ENCODE data around the gene ATF7. TPM values are rescaled to one million over a fixed set of nuclear protein-coding genes. Genes with fewer than 3 reads are reported as not detected.

ATF7 gene
- total and polyA plus RNA-seq, 2 experiments from 2014 or later, result 9.1 to 13.8 TPM

DNA sequence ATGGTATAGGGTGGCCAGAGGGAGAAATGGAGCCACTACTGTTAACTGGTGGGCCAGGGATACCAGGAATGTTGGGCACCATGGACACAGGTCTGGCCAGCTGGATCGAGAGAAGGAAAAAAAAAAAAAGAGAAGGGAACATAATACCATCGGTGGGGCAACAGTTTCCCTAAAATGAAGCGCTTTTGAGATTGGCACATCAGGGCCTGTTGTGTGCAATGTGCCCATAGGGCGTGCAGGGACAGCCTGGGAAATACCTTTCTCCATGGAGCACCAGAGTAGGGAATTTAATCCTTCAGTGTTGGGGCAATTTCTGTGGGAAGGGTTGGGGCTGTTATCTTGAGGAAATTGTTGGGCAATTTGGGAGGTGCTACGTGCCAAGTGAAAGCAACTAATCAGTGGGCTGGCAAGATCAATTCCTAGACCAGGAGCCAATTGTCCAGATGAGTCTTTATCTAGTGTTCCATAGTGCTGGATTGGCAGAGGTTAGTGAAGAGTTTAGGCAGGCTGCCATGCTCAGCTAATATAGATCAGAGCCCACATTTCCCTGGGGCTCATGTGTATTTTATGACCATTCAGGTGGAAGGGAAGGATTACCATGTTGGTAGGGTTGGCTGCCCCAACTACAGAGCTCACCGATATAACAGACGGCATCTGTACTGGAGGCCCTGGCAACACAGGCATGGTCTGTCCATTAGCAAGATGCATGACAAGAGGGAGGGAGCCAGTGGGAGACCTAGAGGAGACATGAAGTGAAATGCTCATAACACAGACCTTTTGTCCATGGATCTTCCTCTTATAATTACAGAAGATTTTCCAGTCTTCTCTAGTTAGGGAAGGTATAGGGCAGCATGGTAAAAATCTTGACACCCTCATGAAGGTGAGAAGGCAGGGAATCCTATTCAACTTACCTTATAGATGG lies 93.4 kb downstream of the ATF7 start:
- Histone ChIP-seq H3K27me3 (no peaks in the 10 kb centered on the region), H3K9me3 (ENCODE audit: low read depth) (no peaks in the 10 kb centered on the region), H3K27ac (no peak overlapping the region), H3K4me1 (ENCODE audit: low read depth) (no peaks in the 10 kb centered on the region), H3K36me3 (peaks cover 57% of the 10 kb centered on the region), H3K4me3 (no peak overlapping the region)
- DNase-seq (ENCODE audit: low read depth in 1 of 2, low spot score in 1 of 2), result no peak
- TF ChIP-seq CTCF (IDR thresholded peaks at IDR 0.05; ENCODE audit: low read depth, low read length), result no peak

DNA sequence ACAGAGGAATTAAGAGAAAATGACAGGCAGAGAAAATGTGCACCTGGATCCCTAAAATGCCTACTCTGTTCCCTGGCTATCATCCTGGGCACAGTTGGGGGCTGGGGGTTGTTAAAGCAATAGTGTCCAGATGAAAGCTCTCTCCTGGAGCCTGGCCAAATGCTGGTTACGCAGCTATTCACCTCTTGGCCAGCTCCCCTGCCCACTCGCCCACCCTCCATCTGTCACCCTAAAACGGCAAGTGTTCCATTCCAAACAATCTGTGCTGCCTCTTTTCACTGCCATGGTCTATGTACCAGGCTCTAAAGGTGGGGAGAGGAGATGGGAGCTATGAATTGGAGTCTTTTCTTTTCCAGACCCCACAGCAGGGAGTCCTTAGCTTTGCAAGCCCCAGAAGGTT lies 94.2 kb downstream of the ATF7 start:
- no peaks in the 10 kb centered on the region for H3K4me1 ChIP-seq (ENCODE audit: low read depth)
- H3K9me3 ChIP-seq (ENCODE audit: low read depth), result no peaks in the 10 kb centered on the region
- H3K4me3 ChIP-seq, result no peak overlapping the region
- peaks cover 53% of the 10 kb centered on the region for H3K36me3 ChIP-seq
- no peak for DNase-seq (ENCODE audit: low read depth in 1 of 2, low spot score in 1 of 2)
- H3K27ac ChIP-seq, result no peak overlapping the region
- no peaks in the 10 kb centered on the region for H3K27me3 ChIP-seq
- TF ChIP-seq CTCF (IDR thresholded peaks at IDR 0.05; ENCODE audit: low read depth, low read length), result no peak

DNA sequence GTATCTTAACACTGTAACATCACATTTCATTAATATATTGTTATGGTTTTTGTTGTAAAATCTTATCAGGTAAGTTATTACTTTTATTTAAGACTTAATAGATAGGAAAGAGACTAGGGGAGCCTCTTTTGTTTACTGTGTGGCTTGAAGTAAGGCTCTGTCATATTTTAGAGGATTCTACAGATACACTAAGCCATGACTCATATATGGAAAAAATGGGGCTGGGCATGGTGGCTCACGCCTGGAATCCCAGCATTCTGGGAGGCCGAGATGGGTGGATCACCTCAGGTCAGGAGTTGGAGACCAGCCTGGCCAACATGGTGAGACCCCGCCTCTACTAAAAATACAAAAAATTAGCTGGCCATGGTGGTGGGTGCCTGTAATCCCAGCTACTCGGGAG lies 95.3 kb downstream of the ATF7 start:
- no peak overlapping the region for H3K4me3 ChIP-seq
- no peak for TF ChIP-seq CTCF (IDR thresholded peaks at IDR 0.05; ENCODE audit: low read depth, low read length)
- H3K4me1 ChIP-seq (ENCODE audit: low read depth), result no peaks in the 10 kb centered on the region
- no peaks in the 10 kb centered on the region for H3K9me3 ChIP-seq (ENCODE audit: low read depth)
- H3K27ac ChIP-seq, result no peak overlapping the region
- no peak for DNase-seq (ENCODE audit: low read depth in 1 of 2, low spot score in 1 of 2)
- peaks cover 51% of the 10 kb centered on the region for H3K36me3 ChIP-seq
- H3K27me3 ChIP-seq, result no peaks in the 10 kb centered on the region

DNA sequence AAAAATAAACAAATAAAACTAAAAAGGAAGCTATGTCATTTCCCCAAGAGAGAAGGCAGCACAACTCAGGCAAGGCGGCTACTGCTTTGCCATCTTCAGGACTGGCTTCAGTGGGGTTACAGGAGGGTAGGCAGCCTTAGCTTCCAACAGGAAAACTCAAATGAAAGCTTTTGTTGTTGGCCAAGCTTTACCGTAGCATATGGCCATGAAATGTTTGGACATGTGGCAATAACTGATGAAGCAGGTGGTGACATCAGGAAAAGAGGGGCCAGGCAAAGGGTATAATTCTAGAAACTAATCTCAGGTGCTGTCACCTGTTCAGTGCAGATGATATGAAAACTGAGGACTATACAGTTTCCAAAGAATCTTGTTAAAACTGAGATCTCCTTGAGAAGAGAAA lies 96.1 kb downstream of the ATF7 start:
- no peak overlapping the region for H3K27ac ChIP-seq
- DNase-seq (ENCODE audit: low read depth in 1 of 2, low spot score in 1 of 2), result no peak
- no peaks in the 10 kb centered on the region for H3K27me3 ChIP-seq
- no peak overlapping the region for H3K4me3 ChIP-seq
- H3K9me3 ChIP-seq (ENCODE audit: low read depth), result no peaks in the 10 kb centered on the region
- no peak for TF ChIP-seq CTCF (IDR thresholded peaks at IDR 0.05; ENCODE audit: low read depth, low read length)
- H3K4me1 ChIP-seq (ENCODE audit: low read depth), result no peaks in the 10 kb centered on the region
- peaks cover 50% of the 10 kb centered on the region for H3K36me3 ChIP-seq

- H3K27me3 ChIP-seq, result no peaks in the 10 kb centered on the region
- no peak overlapping the region for H3K4me3 ChIP-seq
- no peak overlapping the region for H3K27ac ChIP-seq
- no peaks in the 10 kb centered on the region for H3K4me1 ChIP-seq (ENCODE audit: low read depth)
- H3K9me3 ChIP-seq (ENCODE audit: low read depth), result no peaks in the 10 kb centered on the region
- no peak for TF ChIP-seq CTCF (IDR thresholded peaks at IDR 0.05; ENCODE audit: low read depth, low read length)
- no peak for DNase-seq (ENCODE audit: low read depth in 1 of 2, low spot score in 1 of 2)
- H3K36me3 ChIP-seq, result peaks cover 44% of the 10 kb centered on the region
These were observed 101.7 kb downstream of the ATF7 start for GRCh38 chr12:53524476-53524875.
